H1 (cell line): ENCODE data around the gene CCL5. TPM values are rescaled to one million over a fixed set of nuclear protein-coding genes. Genes with fewer than 3 reads are reported as not detected.

Source experiments
- CTCF ChIA-PET: fragments of 300-600 bp; sonication (Branson Sonifier 250); formaldehyde crosslinking; loops from one replicate; lab custom pipeline; 2021; ENCODE audit not compliant: partially characterized antibody; lab: Charles Lee
- POLR2A ChIA-PET: fragments of 300-600 bp; sonication (Branson Sonifier 250); formaldehyde crosslinking; loops from one replicate; lab custom pipeline; 2021; ENCODE audit warnings: inconsistent platforms; ENCODE audit not compliant: partially characterized antibody; lab: Charles Lee
- DNase-seq, 2 experiments: peaks; one replicate each; pipeline versions ENCODE4 v3.0.0 to v3.0.0-alpha.2; 2010 to 2022; ENCODE audit warnings: low spot score in 2 of 2, low read depth in 1 of 2, mixed read lengths in 1 of 2
- FAIRE-seq: peaks from 2 replicates; lab custom pipeline; 2011; peaks lifted over from hg19 to GRCh38; lab: Jason Lieb, UNC
- H2AFZ ChIP-seq: 2 replicates; pipeline ENCODE4 v1.8.1; 2012; ENCODE audit warnings: low read length, inconsistent platforms
- H2AK5ac ChIP-seq: 2 replicates; pipeline ENCODE4 v1.6.1; 2013; ENCODE audit warnings: low read depth, low read length
- H2BK120ac ChIP-seq: replicated peaks from 2 replicates; pipeline ENCODE3; 2013; ENCODE audit warnings: low read depth, low read length, inconsistent platforms
- H2BK12ac ChIP-seq: 2 replicates; pipeline ENCODE4 v1.6.1; 2013; ENCODE audit warnings: low read depth, low read length
- H2BK15ac ChIP-seq: 2 replicates; pipeline ENCODE4 v1.6.1; 2013; ENCODE audit warnings: low read length
- H2BK20ac ChIP-seq: 2 replicates; pipeline ENCODE4 v1.6.1; 2013; ENCODE audit warnings: low read length
- H2BK5ac ChIP-seq: 2 replicates; pipeline ENCODE4 v1.6.1; 2013; ENCODE audit warnings: low read depth, low read length
- H3K14ac ChIP-seq: 2 replicates; pipeline ENCODE4 v1.6.1; 2013; ENCODE audit warnings: inconsistent platforms; ENCODE audit not compliant: insufficient read length
- H3K18ac ChIP-seq: 2 replicates; pipeline ENCODE4 v1.6.1; 2013; ENCODE audit warnings: low read length; ENCODE audit errors: extremely low read depth
- H3K23ac ChIP-seq: 2 replicates; pipeline ENCODE4 v1.6.1; 2013; ENCODE audit warnings: inconsistent platforms; ENCODE audit not compliant: insufficient read length
- H3K23me2 ChIP-seq: 2 replicates; pipeline ENCODE4 v1.6.1; 2013; ENCODE audit warnings: low read depth, low read length
- H3K27ac ChIP-seq: 2 replicates; pipeline ENCODE4 v1.6.1; 2011; ENCODE audit warnings: low read depth, low read length, inconsistent platforms
- H3K27me3 ChIP-seq, 4 experiments: replicated peaks in 1 of 4; 1 replicate in 1 of 4; 2 replicates in 3 of 4; pipeline versions ENCODE4 v1.6.1 to v1.8.1; 2011 to 2013; ENCODE audit warnings: low read length in 3 of 4, mild to moderate bottlenecking in 3 of 4, inconsistent platforms in 2 of 4, mixed read lengths in 2 of 4, moderate library complexity in 1 of 4; ENCODE audit not compliant: control insufficient read depth in 3 of 4, insufficient read depth in 3 of 4; ENCODE audit errors: extremely low read depth in 1 of 4
- H3K36me3 ChIP-seq, 4 experiments: 2 replicates each; pipeline versions ENCODE4 v1.6.1 to v1.8.1; 2011 to 2013; ENCODE audit warnings: mild to moderate bottlenecking in 4 of 4, low read length in 3 of 4, moderate library complexity in 2 of 4, control low read depth in 1 of 4, inconsistent platforms in 1 of 4; ENCODE audit not compliant: insufficient read depth in 4 of 4, control insufficient read depth in 2 of 4
- H3K4ac ChIP-seq: replicated peaks from 2 replicates; pipeline ENCODE3; 2013; ENCODE audit warnings: low read length, low read depth, mixed read lengths, inconsistent platforms; ENCODE audit not compliant: insufficient read length
- H3K4me1 ChIP-seq, 4 experiments: replicated peaks in 1 of 4; 1 replicate in 1 of 4; 2 replicates in 3 of 4; pipeline versions ENCODE4 v1.6.1 to v1.8.1; 2011 to 2013; ENCODE audit warnings: low read length in 3 of 4, inconsistent platforms in 2 of 4, mixed read lengths in 1 of 4; ENCODE audit not compliant: insufficient read depth in 4 of 4, control insufficient read depth in 3 of 4
- H3K4me2 ChIP-seq, 2 experiments: 2 replicates each; pipeline versions ENCODE4 v1.6.1 to v1.8.1; 2011 to 2013; ENCODE audit warnings: low read depth in 2 of 2, low read length in 2 of 2, control low read depth in 1 of 2, inconsistent platforms in 1 of 2, mild to moderate bottlenecking in 1 of 2; ENCODE audit not compliant: insufficient read depth in 1 of 2
- H3K4me3 ChIP-seq, 4 experiments: fragments of 200-600, 300-600 bp in 1 of 4; sonication (generic), shearing (Covaris generic), sonication (Bioruptor Twin) in 1 of 4; 2 replicates each; pipeline versions ENCODE4 v1.5.1 to v1.8.1; 2011 to 2016; ENCODE audit warnings: low read length in 4 of 4, low read depth in 3 of 4, control low read depth in 2 of 4, inconsistent platforms in 2 of 4, mild to moderate bottlenecking in 2 of 4, mixed read lengths in 1 of 4, moderate library complexity in 1 of 4; ENCODE audit not compliant: insufficient read depth in 2 of 4; ENCODE audit errors: extremely low read depth in 1 of 4
- H3K56ac ChIP-seq: replicated peaks from 2 replicates; pipeline ENCODE3; 2013; ENCODE audit warnings: low read depth, mild to moderate bottlenecking, mixed read lengths, low read length, inconsistent platforms; ENCODE audit not compliant: insufficient read length
- H3K79me1 ChIP-seq: 2 replicates; pipeline ENCODE4 v1.6.1; 2013; ENCODE audit warnings: low read depth, low read length, control low read depth
- H3K79me2 ChIP-seq, 2 experiments: 2 replicates each; pipeline versions ENCODE4 v1.6.1 to v1.8.1; 2012 to 2013; ENCODE audit warnings: low read length in 2 of 2, mild to moderate bottlenecking in 2 of 2, inconsistent platforms in 1 of 2; ENCODE audit not compliant: insufficient read depth in 2 of 2, control insufficient read depth in 1 of 2
- H3K9ac ChIP-seq, 4 experiments: replicated peaks in 1 of 4; 1 replicate in 1 of 4; 2 replicates in 3 of 4; pipeline versions ENCODE4 v1.6.1 to v1.8.1; 2011 to 2013; ENCODE audit warnings: low read depth in 3 of 4, low read length in 3 of 4, control low read depth in 2 of 4, mild to moderate bottlenecking in 2 of 4, moderate library complexity in 2 of 4, inconsistent platforms in 1 of 4; ENCODE audit errors: extremely low read depth in 1 of 4
- H3K9me3 ChIP-seq, 2 experiments: 2 replicates each; pipeline versions ENCODE4 v1.6.1 to v1.8.1; 2012 to 2013; ENCODE audit warnings: mild to moderate bottlenecking in 2 of 2, moderate library complexity in 2 of 2, control low read depth in 1 of 2, inconsistent platforms in 1 of 2, low read depth in 1 of 2, low read length in 1 of 2, mixed read lengths in 1 of 2; ENCODE audit not compliant: insufficient read depth in 2 of 2
- H4K20me1 ChIP-seq, 2 experiments: replicated peaks in 1 of 2; 2 replicates each; pipeline versions ENCODE3 to v1.8.1; 2011 to 2013; ENCODE audit warnings: inconsistent platforms in 2 of 2, low read length in 2 of 2, mild to moderate bottlenecking in 1 of 2; ENCODE audit not compliant: insufficient read depth in 2 of 2, control insufficient read depth in 1 of 2
- H4K5ac ChIP-seq: 2 replicates; pipeline ENCODE4 v1.6.1; 2013; ENCODE audit warnings: low read length, low read depth, mixed read lengths, inconsistent platforms; ENCODE audit not compliant: insufficient read length
- H4K8ac ChIP-seq: 2 replicates; pipeline ENCODE4 v1.8.0; 2013; ENCODE audit warnings: mild to moderate bottlenecking, moderate library complexity, low read length, inconsistent platforms; ENCODE audit not compliant: insufficient read depth; ENCODE audit errors: extremely low read depth
- H4K91ac ChIP-seq: replicated peaks from 2 replicates; pipeline ENCODE3; 2013; ENCODE audit warnings: low read length, mixed read lengths, inconsistent platforms; ENCODE audit not compliant: insufficient read length
- ATF2 ChIP-seq: IDR thresholded peaks from 2 replicates; pipeline ENCODE4 v1.6.1; 2012; ENCODE audit warnings: low read length, inconsistent platforms
- BACH1 ChIP-seq: IDR thresholded peaks from 2 replicates; pipeline ENCODE4 v1.6.1; 2012; ENCODE audit warnings: low read length, improper control_type of control experiment
- CBX5 ChIP-seq: fragments of 300-800, 300-1000 bp; sonication (generic); IDR thresholded peaks from 2 replicates; pipeline ENCODE4 v1.7.1; 2016; ENCODE audit warnings: antibody characterized with exemption, low read length, low read depth
- CBX8 ChIP-seq: fragments of 300-800, 300-1000 bp; sonication (generic); IDR thresholded peaks from 2 replicates; pipeline ENCODE4 v1.7.1; 2016; ENCODE audit warnings: low read depth, low read length, borderline replicate concordance
- CHD2 ChIP-seq: IDR thresholded peaks from 2 replicates; pipeline ENCODE4 v1.6.1; 2012; ENCODE audit warnings: low read length, improper control_type of control experiment
- GTF2F1 ChIP-seq: IDR thresholded peaks from 2 replicates; pipeline ENCODE4 v1.6.1; 2012; ENCODE audit warnings: low read depth, low read length, improper control_type of control experiment, borderline replicate concordance
- JUN ChIP-seq: IDR thresholded peaks from 2 replicates; pipeline ENCODE4 v1.6.1; 2011; ENCODE audit warnings: low read depth, mild to moderate bottlenecking, improper control_type of control experiment, low read length
- POU5F1 ChIP-seq: IDR thresholded peaks from 2 replicates; pipeline ENCODE4 v1.6.1; 2011; ENCODE audit warnings: low read depth, mild to moderate bottlenecking, low read length, moderate library complexity
- WGBS, 2 experiments: shearing (Covaris generic) in 1 of 2; methylation state at CpG; one replicate each; pipeline versions ENCODE4 v1.1.6 to v1.1.7; 2013 to 2015; ENCODE audit warnings: low lambda C conversion rate in 2 of 2, mixed read lengths in 2 of 2, inconsistent platforms in 1 of 2, low coverage in 1 of 2, missing lambda C conversion rate in 1 of 2; ENCODE audit not compliant: insufficient replicate concordance in 2 of 2, insufficient coverage in 1 of 2, insufficient read length in 1 of 2; ENCODE audit errors: extremely low coverage in 1 of 2, missing lambda C conversion rate in 1 of 2; 5-methylcytosine and 5-hydroxymethylcytosine counted together
- polyA plus RNA-seq, 7 experiments: library from polyadenylated mRNA; depleted of rRNA in 3 of 7; stranded (reverse) in 5 of 7; unstranded in 2 of 7; fragments of >200 nt in 5 of 7; fragments of 200-250 nt in 2 of 7; gene quantifications; 1 replicate in 5 of 7; 2 replicates in 1 of 7; 4 replicates in 1 of 7; pipeline versions ENCODE4 v1.2.1 to v1.2.3, GENCODE V29; 2011 to 2013; ENCODE audit warnings: missing spikeins in 2 of 7, mixed read lengths in 2 of 7
- total RNA-seq: library from RNA; stranded (reverse); fragmentation: NEBNext Ultra II Directional; extraction: Animal tissue kit (Norgen Biotek cat#: 25700); gene quantifications from 2 replicates; pipeline ENCODE4 v1.2.1, GENCODE V29; 2021
- TF ChIP-seq, protein P1 (sequence below): IDR thresholded peaks from 2 replicates; pipeline ENCODE4 v1.6.1; 2012; ENCODE audit warnings: inconsistent platforms
- TF ChIP-seq, protein P2 (sequence below), 3 experiments: IDR thresholded peaks; 1 replicate in 2 of 3; 2 replicates in 1 of 3; pipeline versions ENCODE4 v1.5.1 to v1.6.1; 2011; ENCODE audit warnings: low read length in 3 of 3, mild to moderate bottlenecking in 3 of 3, inconsistent platforms in 2 of 3, low read depth in 1 of 3, moderate library complexity in 1 of 3; ENCODE audit not compliant: insufficient read depth in 1 of 3; ENCODE audit errors: control extremely low read depth in 1 of 3

Gene CCL5
- total and polyA plus RNA-seq, 2 of the 8 experiments (the other 6 are each of a cell fraction or from before 2014, with no cell fraction given) = not detected

GRCh38 chr17:35867574-35867973 lies 12.6 kb downstream of the CCL5 start:
- Histone ChIP-seq H2BK12ac (no peak overlapping the region), H3K18ac (no peak overlapping the region), H4K5ac (no peak overlapping the region), H3K36me3 (no peaks in the 10 kb centered on the region), H3K14ac (no peak overlapping the region), H3K4me1 (no peaks in the 10 kb centered on the region; a peak in 1 of 7 replicates), H4K91ac (no peak overlapping the region), H3K4me3 (no peak overlapping the region), H2AFZ (no peak overlapping the region), H3K56ac (no peak overlapping the region), H2BK15ac (no peak overlapping the region), H4K20me1 (peaks cover 0 to 2% of the 10 kb centered on the region in 2 experiments), H2BK120ac (no peak overlapping the region), H4K8ac (no peak overlapping the region), H3K79me1 (no peaks in the 10 kb centered on the region), H3K4ac (no peak overlapping the region), H3K23ac (no peak overlapping the region), H3K9me3 (no peaks in the 10 kb centered on the region), H3K27me3 (no peaks in the 10 kb centered on the region; a peak in 1 of 7 replicates), H3K9ac (no peak overlapping the region), H3K4me2 (no peak overlapping the region), H2AK5ac (no peak overlapping the region), H2BK20ac (no peak overlapping the region), H3K23me2 (no peaks in the 10 kb centered on the region), H3K27ac (no peak overlapping the region), H2BK5ac (no peak overlapping the region), H3K79me2 (no peaks in the 10 kb centered on the region)
- POLR2A ChIA-PET = interaction anchor here (0.7 kb wide), 1 partner anchor 1932 kb away, joined by 3 read pairs; no protein-coding TSS in a partner anchor
- DNase-seq = no peak
- CTCF ChIA-PET = interaction anchor here (0.9 to 4.6 kb wide), 2 partner anchors 18 to 45 kb away, joined by 3 to 32 read pairs; no protein-coding TSS in a partner anchor
- 93% methylated on average over 3 of the region's 3 CpGs; no CpG with 5 or more reads in 1 of the 2 experiments for WGBS, 2 experiments
- FAIRE-seq = no peak
- TF ChIP-seq, protein P1, sequence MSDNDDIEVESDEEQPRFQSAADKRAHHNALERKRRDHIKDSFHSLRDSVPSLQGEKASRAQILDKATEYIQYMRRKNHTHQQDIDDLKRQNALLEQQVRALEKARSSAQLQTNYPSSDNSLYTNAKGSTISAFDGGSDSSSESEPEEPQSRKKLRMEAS = no peak
- TF ChIP-seq BACH1 (no peak), JUN (no peak), POU5F1 (no peak), CBX5 (no peak), CHD2 (no peak), ATF2 (no peak), GTF2F1 (no peak), CBX8 (no peak)
- TF ChIP-seq, protein P2, sequence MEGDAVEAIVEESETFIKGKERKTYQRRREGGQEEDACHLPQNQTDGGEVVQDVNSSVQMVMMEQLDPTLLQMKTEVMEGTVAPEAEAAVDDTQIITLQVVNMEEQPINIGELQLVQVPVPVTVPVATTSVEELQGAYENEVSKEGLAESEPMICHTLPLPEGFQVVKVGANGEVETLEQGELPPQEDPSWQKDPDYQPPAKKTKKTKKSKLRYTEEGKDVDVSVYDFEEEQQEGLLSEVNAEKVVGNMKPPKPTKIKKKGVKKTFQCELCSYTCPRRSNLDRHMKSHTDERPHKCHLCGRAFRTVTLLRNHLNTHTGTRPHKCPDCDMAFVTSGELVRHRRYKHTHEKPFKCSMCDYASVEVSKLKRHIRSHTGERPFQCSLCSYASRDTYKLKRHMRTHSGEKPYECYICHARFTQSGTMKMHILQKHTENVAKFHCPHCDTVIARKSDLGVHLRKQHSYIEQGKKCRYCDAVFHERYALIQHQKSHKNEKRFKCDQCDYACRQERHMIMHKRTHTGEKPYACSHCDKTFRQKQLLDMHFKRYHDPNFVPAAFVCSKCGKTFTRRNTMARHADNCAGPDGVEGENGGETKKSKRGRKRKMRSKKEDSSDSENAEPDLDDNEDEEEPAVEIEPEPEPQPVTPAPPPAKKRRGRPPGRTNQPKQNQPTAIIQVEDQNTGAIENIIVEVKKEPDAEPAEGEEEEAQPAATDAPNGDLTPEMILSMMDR (IDR thresholded peaks at IDR 0.05; ENCODE audit: control extremely low read depth in 1 of 3, insufficient read depth in 1 of 3, low read depth in 1 of 3, low read length in 3 of 3) = no peak
